ENCODE data around the gene GALNT18. TPM values are rescaled to one million over a fixed set of nuclear protein-coding genes. Genes with fewer than 3 reads are reported as not detected.

GALNT18 gene
- total and polyA plus RNA-seq, 4 donors = 2.1 to 11.0 (median 3.8) TPM

DNA sequence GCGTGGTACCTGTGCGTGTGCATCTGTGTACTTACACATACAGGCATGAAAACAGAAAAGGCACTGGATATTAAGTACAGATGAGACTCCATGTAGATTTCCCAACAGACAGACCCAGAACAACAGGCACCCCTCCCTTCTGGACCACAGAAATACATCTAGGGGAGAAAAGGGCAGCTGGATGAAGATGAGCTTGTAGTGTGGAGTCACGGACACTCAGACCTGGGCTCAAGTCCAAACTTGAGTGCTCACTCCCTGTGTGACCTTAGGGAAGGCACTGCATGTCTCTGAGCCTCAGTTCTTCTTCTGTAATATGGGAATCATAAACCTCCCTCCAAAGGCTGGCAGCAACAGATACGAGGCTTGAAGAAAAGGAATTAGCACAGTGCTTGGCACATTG lies 108.9 kb downstream of the GALNT18 start:
- Histone ChIP-seq H3K27me3 (ENCODE audit: control insufficient read depth in 4 of 4, insufficient read depth in 4 of 4, low read length in 3 of 4) (no peaks in the 10 kb centered on the region), H3K9me3 (ENCODE audit: control insufficient read depth in 4 of 4, low read length in 3 of 4) (no peaks in the 10 kb centered on the region), H3K9ac (ENCODE audit: low read depth in 1 of 2, low read length in 2 of 2) (no peak overlapping the region), H3K4me1 (ENCODE audit: control insufficient read depth in 4 of 4, insufficient read depth in 4 of 4, low read length in 3 of 4) (no peaks in the 10 kb centered on the region), H3K4me3 (ENCODE audit: low read depth in 1 of 3, low read length in 3 of 3) (no peak overlapping the region), H3K27ac (ENCODE audit: low read depth in 1 of 2, low read length in 2 of 2) (no peak overlapping the region), H3K36me3 (ENCODE audit: control insufficient read depth in 4 of 4, insufficient read depth in 3 of 4, low read depth in 1 of 4, low read length in 3 of 4) (no peaks in the 10 kb centered on the region)
- 87% methylated on average over 4 of the region's 4 CpGs for WGBS
- no peak for TF ChIP-seq HNF4G (IDR thresholded peaks at IDR 0.05)
- no peak for TF ChIP-seq RXRA (IDR thresholded peaks at IDR 0.05)
- TF ChIP-seq, protein P1, sequence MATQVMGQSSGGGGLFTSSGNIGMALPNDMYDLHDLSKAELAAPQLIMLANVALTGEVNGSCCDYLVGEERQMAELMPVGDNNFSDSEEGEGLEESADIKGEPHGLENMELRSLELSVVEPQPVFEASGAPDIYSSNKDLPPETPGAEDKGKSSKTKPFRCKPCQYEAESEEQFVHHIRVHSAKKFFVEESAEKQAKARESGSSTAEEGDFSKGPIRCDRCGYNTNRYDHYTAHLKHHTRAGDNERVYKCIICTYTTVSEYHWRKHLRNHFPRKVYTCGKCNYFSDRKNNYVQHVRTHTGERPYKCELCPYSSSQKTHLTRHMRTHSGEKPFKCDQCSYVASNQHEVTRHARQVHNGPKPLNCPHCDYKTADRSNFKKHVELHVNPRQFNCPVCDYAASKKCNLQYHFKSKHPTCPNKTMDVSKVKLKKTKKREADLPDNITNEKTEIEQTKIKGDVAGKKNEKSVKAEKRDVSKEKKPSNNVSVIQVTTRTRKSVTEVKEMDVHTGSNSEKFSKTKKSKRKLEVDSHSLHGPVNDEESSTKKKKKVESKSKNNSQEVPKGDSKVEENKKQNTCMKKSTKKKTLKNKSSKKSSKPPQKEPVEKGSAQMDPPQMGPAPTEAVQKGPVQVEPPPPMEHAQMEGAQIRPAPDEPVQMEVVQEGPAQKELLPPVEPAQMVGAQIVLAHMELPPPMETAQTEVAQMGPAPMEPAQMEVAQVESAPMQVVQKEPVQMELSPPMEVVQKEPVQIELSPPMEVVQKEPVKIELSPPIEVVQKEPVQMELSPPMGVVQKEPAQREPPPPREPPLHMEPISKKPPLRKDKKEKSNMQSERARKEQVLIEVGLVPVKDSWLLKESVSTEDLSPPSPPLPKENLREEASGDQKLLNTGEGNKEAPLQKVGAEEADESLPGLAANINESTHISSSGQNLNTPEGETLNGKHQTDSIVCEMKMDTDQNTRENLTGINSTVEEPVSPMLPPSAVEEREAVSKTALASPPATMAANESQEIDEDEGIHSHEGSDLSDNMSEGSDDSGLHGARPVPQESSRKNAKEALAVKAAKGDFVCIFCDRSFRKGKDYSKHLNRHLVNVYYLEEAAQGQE (IDR thresholded peaks at IDR 0.05) = no peak
- TF ChIP-seq, protein P2, sequence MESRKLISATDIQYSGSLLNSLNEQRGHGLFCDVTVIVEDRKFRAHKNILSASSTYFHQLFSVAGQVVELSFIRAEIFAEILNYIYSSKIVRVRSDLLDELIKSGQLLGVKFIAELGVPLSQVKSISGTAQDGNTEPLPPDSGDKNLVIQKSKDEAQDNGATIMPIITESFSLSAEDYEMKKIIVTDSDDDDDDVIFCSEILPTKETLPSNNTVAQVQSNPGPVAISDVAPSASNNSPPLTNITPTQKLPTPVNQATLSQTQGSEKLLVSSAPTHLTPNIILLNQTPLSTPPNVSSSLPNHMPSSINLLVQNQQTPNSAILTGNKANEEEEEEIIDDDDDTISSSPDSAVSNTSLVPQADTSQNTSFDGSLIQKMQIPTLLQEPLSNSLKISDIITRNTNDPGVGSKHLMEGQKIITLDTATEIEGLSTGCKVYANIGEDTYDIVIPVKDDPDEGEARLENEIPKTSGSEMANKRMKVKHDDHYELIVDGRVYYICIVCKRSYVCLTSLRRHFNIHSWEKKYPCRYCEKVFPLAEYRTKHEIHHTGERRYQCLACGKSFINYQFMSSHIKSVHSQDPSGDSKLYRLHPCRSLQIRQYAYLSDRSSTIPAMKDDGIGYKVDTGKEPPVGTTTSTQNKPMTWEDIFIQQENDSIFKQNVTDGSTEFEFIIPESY (IDR thresholded peaks at IDR 0.05) = no peak
- TF ChIP-seq YY1 (IDR thresholded peaks at IDR 0.05) = no peak
- TF ChIP-seq, protein P3, sequence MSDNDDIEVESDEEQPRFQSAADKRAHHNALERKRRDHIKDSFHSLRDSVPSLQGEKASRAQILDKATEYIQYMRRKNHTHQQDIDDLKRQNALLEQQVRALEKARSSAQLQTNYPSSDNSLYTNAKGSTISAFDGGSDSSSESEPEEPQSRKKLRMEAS (IDR thresholded peaks at IDR 0.05) = no peak
- TF ChIP-seq NR2F2 (IDR thresholded peaks at IDR 0.05) = no peak
- TF ChIP-seq HNF4A (conservative IDR thresholded peaks at IDR 0.05) = no peak
- no peak for TF ChIP-seq TAF1 (conservative IDR thresholded peaks at IDR 0.05)
- no peak for TF ChIP-seq RAD21 (IDR thresholded peaks at IDR 0.05)
- no peak for DNase-seq (ENCODE audit: low spot score)

DNA sequence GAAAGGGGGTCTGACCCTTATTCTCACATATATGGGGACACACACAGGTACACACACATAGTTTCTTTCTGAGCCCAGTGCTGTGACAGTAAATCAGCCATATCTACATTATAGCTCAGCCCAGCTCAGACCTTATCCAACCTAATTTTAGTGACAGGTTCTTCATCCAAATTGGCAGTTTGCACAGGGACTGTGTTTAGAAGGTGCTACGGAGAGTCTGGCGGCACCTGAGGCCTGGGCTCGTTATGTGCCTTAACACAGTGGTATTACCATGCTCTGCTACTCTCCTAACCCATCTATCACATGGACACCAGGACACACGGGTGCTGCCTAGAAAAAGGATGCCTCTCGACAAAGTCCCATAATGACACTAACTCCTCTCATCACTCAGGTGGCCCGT lies 109.3 kb downstream of the GALNT18 start:
- H3K4me1 ChIP-seq (ENCODE audit: control insufficient read depth in 4 of 4, insufficient read depth in 4 of 4, low read length in 3 of 4) = no peaks in the 10 kb centered on the region
- H3K4me3 ChIP-seq (ENCODE audit: low read depth in 1 of 3, low read length in 3 of 3) = no peak overlapping the region
- H3K27me3 ChIP-seq (ENCODE audit: control insufficient read depth in 4 of 4, insufficient read depth in 4 of 4, low read length in 3 of 4) = no peaks in the 10 kb centered on the region
- TF ChIP-seq, protein P1 (IDR thresholded peaks at IDR 0.05) = no peak
- TF ChIP-seq YY1 (IDR thresholded peaks at IDR 0.05) = no peak
- no peak for TF ChIP-seq FOXA2 (IDR thresholded peaks at IDR 0.05)
- no peak overlapping the region for H3K27ac ChIP-seq (ENCODE audit: low read depth in 1 of 2, low read length in 2 of 2)
- H3K9me3 ChIP-seq (ENCODE audit: control insufficient read depth in 4 of 4, low read length in 3 of 4) = no peaks in the 10 kb centered on the region
- no peaks in the 10 kb centered on the region for H3K36me3 ChIP-seq (ENCODE audit: control insufficient read depth in 4 of 4, insufficient read depth in 3 of 4, low read depth in 1 of 4, low read length in 3 of 4)
- DNase-seq (ENCODE audit: low spot score) = no peak
- WGBS = 94% methylated on average over 6 of the region's 6 CpGs
- no peak overlapping the region for H3K9ac ChIP-seq (ENCODE audit: low read depth in 1 of 2, low read length in 2 of 2)

Data from liver (tissue), 9 donors.